T-cell (primary cell): ENCODE measurements around the gene KCTD14. TPM values are rescaled to one million over a fixed set of nuclear protein-coding genes. Genes with fewer than 3 reads are reported as not detected.
A peak's percentile ranks its signal among the peaks of the same experiment; 100 is the strongest.

Source experiments
- ATAC-seq, 4 experiments: fragments of 200-7000 bp in 3 of 4; fragments of 150-1000 bp in 1 of 4; cut with Tn5 transposase; replicated peaks in 1 of 4; 1 replicate in 3 of 4; 2 replicates in 1 of 4; pipeline ENCODE4 v1.10.0; 2021; ENCODE audit warnings: moderate library complexity in 3 of 4, mild to moderate bottlenecking in 2 of 4, moderate number of reproducible peaks in 1 of 4
- CTCF ChIA-PET, 2 donors: fragments of 300-600 bp; sonication (Branson Sonifier 250); formaldehyde crosslinking; loops; one replicate each; lab custom pipeline; 2022; ENCODE audit warnings: antibody characterized with exemption in 2 of 2; lab: Charles Lee
- POLR2A ChIA-PET, 2 donors: fragments of 300-600 bp; sonication (Branson Sonifier 250); formaldehyde crosslinking; loops; one replicate each; lab custom pipeline; 2022; ENCODE audit warnings: antibody characterized with exemption in 2 of 2; lab: Charles Lee
- DNase-seq, 35 experiments: peaks; one replicate each; pipeline versions ENCODE4 v3.0.0 to v3.0.0-alpha.2; 2013 to 2023
- H3K27ac ChIP-seq: one replicate; pipeline ENCODE4 v1.5.1; 2013; ENCODE audit warnings: low read length
- H3K27me3 ChIP-seq, 2 experiments: replicated peaks in 1 of 2; 1 replicate in 1 of 2; 2 replicates in 1 of 2; pipeline versions ENCODE4 v1.6.1 to v1.7.0; 2013; ENCODE audit warnings: low read length in 1 of 2, mixed read lengths in 1 of 2; ENCODE audit not compliant: control insufficient read depth in 2 of 2, insufficient read depth in 2 of 2; ENCODE audit errors: extremely low read depth in 1 of 2
- H3K36me3 ChIP-seq, 2 donors: 1 replicate in 1 of 2; 2 replicates in 1 of 2; pipeline versions ENCODE4 v1.6.1 to v1.7.0; 2013; ENCODE audit warnings: low read length in 1 of 2; ENCODE audit not compliant: control insufficient read depth in 2 of 2, insufficient read depth in 1 of 2; ENCODE audit errors: extremely low read depth in 1 of 2
- H3K4me1 ChIP-seq, 2 experiments: 1 replicate in 1 of 2; 2 replicates in 1 of 2; pipeline versions ENCODE4 v1.6.1 to v1.7.0; 2013; ENCODE audit warnings: low read length in 2 of 2, mixed read lengths in 1 of 2; ENCODE audit not compliant: insufficient read depth in 2 of 2, control insufficient read depth in 1 of 2; ENCODE audit errors: extremely low read depth in 1 of 2
- H3K4me3 ChIP-seq, 2 donors: 1 replicate in 1 of 2; 2 replicates in 1 of 2; pipeline versions ENCODE4 v1.5.1 to v1.7.0; 2013; ENCODE audit warnings: mild to moderate bottlenecking in 2 of 2, low read length in 1 of 2, moderate library complexity in 1 of 2; ENCODE audit not compliant: control insufficient read depth in 1 of 2; ENCODE audit errors: extremely low read depth in 1 of 2
- H3K9me3 ChIP-seq: 2 replicates; pipeline ENCODE4 v1.7.0; 2013
- H3K27ac Mint-ChIP-seq, 2 donors: one replicate each; pipeline ENCODE4 v1.8.0; 2020 to 2021; ENCODE audit warnings: mild to moderate bottlenecking in 2 of 2, mixed read lengths in 2 of 2
- H3K27me3 Mint-ChIP-seq, 2 donors: one replicate each; pipeline ENCODE4 v1.8.0; 2021 to 2022; ENCODE audit warnings: mixed read lengths in 2 of 2
- H3K36me3 Mint-ChIP-seq: one replicate; pipeline ENCODE4 v1.8.0; 2021; ENCODE audit warnings: mixed read lengths
- H3K4me1 Mint-ChIP-seq, 3 donors: one replicate each; pipeline ENCODE4 v1.8.0; 2020 to 2022; ENCODE audit warnings: mixed read lengths in 3 of 3, mild to moderate bottlenecking in 1 of 3
- H3K4me3 Mint-ChIP-seq, 3 donors: one replicate each; pipeline ENCODE4 v1.8.0; 2020 to 2022; ENCODE audit warnings: mild to moderate bottlenecking in 3 of 3, mixed read lengths in 3 of 3, moderate library complexity in 3 of 3
- H3K9me3 Mint-ChIP-seq, 3 donors: one replicate each; pipeline ENCODE4 v1.8.0; 2020 to 2022; ENCODE audit warnings: mixed read lengths in 3 of 3
- WGBS: methylation state at CpG from one replicate; pipeline ENCODE4 v1.1.5; 2013; ENCODE audit warnings: missing lambda C conversion rate; ENCODE audit not compliant: insufficient coverage; 5-methylcytosine and 5-hydroxymethylcytosine counted together
- total RNA-seq, 35 experiments: library from RNA in 6 of 35; stranded (reverse) in 6 of 35; fragments of 120-200 nt in 1 of 35; gene quantifications; one replicate each; pipeline versions ENCODE4 v1.2.1 to v1.2.4 and lab custom pipeline; 2013 to 2026

The KCTD14 gene, protein sequence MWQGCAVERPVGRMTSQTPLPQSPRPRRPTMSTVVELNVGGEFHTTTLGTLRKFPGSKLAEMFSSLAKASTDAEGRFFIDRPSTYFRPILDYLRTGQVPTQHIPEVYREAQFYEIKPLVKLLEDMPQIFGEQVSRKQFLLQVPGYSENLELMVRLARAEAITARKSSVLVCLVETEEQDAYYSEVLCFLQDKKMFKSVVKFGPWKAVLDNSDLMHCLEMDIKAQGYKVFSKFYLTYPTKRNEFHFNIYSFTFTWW
- total RNA-seq, result under 1 TPM in 3 of 5 donors, not detected in 2; 0.18 to 0.30 (median 0.23) TPM
- total RNA-seq (2013), result 0.06 TPM
- total RNA-seq (lab: John Stamatoyannopoulos, UW), result 0 to 0.49 (median 0.07) reads per million in 29 experiments

GRCh38 chr11:78022397-78023396, at the start of gene KCTD14:
KCTD14 (minus strand) TSS chr11:78023276; CDS start chr11:78023249, 27 bp downstream.
- ChIA-PET POLR2A (no interaction called here), CTCF (no interaction called here)
- H3K9me3 ChIP-seq, result no peaks in the 10 kb centered on the region
- no peak within 1 kb of the TSS for H3K27ac ChIP-seq
- Mint-ChIP-seq H3K4me1 (peaks cover 0 to 7% (median 2%) of the 10 kb centered on the region in 3 donors), H3K36me3 (no peaks in the 10 kb centered on the region), H3K4me3 (no peak within 1 kb of the TSS), H3K27me3 (peaks cover 20 to 21% of the 10 kb centered on the region in 2 donors), H3K9me3 (no peaks in the 10 kb centered on the region), H3K27ac (no peak within 1 kb of the TSS)
- ATAC-seq, result no peak
- H3K27me3 ChIP-seq, result peaks cover 2 to 18% of the 10 kb centered on the region in 2 experiments
- no peak for DNase-seq
- H3K4me1 ChIP-seq, result no peaks in the 10 kb centered on the region
- 31% methylated on average over 30 of the region's 37 CpGs for WGBS
- H3K4me3 ChIP-seq, result no peak within 1 kb of the TSS
- no peaks in the 10 kb centered on the region for H3K36me3 ChIP-seq

DNA sequence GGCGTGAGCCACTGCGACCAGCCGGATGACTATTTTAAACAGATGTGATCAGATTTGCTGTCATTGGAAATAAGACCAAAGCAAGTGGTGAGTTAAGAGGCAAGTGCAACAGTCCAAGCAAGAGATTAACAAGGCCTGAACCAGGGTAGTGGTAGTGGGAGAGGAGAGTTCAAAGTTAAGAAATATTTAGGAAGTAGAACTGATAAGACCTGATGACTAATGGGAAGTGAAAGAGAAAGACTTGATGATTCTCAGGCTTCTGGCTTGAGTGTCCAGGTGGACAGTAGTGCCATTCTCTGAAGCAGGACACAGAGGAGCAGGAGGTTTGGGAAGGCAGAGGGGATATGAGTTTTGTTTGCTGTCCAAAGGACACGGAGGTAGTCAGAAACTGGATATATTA, 49.4 kb upstream of the KCTD14 start:
- H3K36me3 Mint-ChIP-seq, result peaks cover 41% of the 10 kb centered on the region
- WGBS, result 93% methylated on average over 3 of the region's 4 CpGs
- H3K4me1 Mint-ChIP-seq, result peaks cover 27 to 35% (median 34%) of the 10 kb centered on the region in 3 donors
- ATAC-seq, result no peak
- Histone ChIP-seq H3K27me3 (no peaks in the 10 kb centered on the region), H3K9me3 (no peaks in the 10 kb centered on the region), H3K27ac (no peak overlapping the region), H3K36me3 (peaks cover 6 to 44% of the 10 kb centered on the region in 2 donors), H3K4me1 (peaks cover 6 to 21% of the 10 kb centered on the region in 2 experiments), H3K4me3 (no peak overlapping the region)
- no peaks in the 10 kb centered on the region for H3K9me3 Mint-ChIP-seq
- no peak overlapping the region for H3K27ac Mint-ChIP-seq
- H3K27me3 Mint-ChIP-seq, result no peaks in the 10 kb centered on the region
- ChIA-PET CTCF (no interaction called here), POLR2A (no interaction called here)
- no peak overlapping the region for H3K4me3 Mint-ChIP-seq
- no peak for DNase-seq

DNA sequence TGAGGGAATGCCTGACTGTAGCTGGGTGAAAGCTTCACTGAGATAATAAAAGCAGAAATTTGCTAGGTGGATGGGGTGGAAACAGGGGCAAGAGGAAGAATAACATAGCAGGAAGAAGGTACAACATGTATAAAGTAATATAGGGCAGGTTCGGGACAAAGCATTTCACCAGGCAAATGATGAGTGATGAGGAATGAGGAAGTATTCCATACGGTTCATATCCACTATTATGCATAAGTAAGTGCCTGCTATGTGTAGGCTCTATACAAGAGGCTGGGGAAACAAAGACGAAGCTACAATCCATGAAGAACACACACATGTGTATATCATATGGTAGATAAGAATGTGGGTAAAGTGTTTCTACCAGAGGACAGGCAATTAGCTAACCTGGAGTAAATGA, 48.6 kb upstream of the KCTD14 start:
- no peaks in the 10 kb centered on the region for H3K9me3 Mint-ChIP-seq
- no CpG with 5 or more reads among the region's 3 CpGs for WGBS
- peaks cover 23 to 30% (median 28%) of the 10 kb centered on the region in 3 donors for H3K4me1 Mint-ChIP-seq
- ATAC-seq, result no peak
- Histone ChIP-seq H3K4me3 (no peak overlapping the region), H3K27ac (no peak overlapping the region), H3K4me1 (peaks cover 5 to 13% of the 10 kb centered on the region in 2 experiments), H3K27me3 (no peaks in the 10 kb centered on the region), H3K9me3 (no peaks in the 10 kb centered on the region), H3K36me3 (peaks cover 6 to 46% of the 10 kb centered on the region in 2 donors)
- no peak overlapping the region for H3K4me3 Mint-ChIP-seq
- DNase-seq, result no peak
- ChIA-PET POLR2A (no interaction called here), CTCF (no interaction called here)
- peak overlapping the region in 1 of 2 donors; percentile 53 for H3K27ac Mint-ChIP-seq
- peaks cover 43% of the 10 kb centered on the region for H3K36me3 Mint-ChIP-seq
- no peaks in the 10 kb centered on the region for H3K27me3 Mint-ChIP-seq

DNA sequence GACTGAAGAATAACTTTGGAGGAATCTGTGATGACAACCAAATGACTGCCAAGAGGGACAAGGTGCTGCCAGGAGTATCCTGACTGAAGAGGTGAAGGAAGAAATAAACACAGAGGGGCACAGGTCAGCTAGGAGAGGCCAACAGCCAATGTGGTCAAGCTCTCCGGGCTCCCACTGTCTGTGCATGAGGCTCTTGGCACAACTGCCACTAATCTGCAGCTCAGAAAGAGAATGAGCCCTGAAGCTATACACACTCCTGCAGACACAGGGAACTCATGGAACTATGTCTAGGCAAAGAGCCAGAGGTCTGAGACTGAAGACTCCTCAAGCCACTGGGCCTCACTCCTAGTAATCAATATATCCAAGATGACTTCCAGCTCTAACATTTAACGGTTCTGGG, 47.5 kb upstream of the KCTD14 start:
- POLR2A ChIA-PET, result interaction anchor here in 1 of 2 donors (0.5 kb wide), 1 partner anchor 133 kb away, joined by 3 read pairs; no protein-coding TSS in a partner anchor
- H3K27ac ChIP-seq, result no peak overlapping the region

DNA sequence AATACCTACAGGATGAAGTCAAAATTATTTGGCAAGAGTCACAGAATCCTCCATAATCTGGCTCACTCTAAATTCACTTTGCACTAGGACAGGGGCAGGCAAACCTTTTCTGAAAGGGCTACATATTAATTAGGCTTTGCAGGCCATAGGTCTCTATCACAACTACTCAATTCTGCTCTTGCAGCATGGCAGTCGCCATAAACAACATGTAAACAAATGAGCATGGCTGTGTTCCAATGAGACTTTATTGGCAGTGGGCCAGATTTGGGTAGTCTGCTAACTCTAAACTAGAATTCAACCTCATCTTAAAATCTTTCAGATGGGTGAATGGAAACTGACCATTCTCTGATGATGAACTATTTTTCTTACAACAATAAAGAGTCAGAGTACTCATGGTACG, 46.4 kb upstream of the KCTD14 start:
- no CpG with 5 or more reads among the region's 2 CpGs for WGBS
- peaks cover 40% of the 10 kb centered on the region for H3K36me3 Mint-ChIP-seq

More for the DNA sequence above, 47.5 kb upstream of the KCTD14 start:
- Histone ChIP-seq H3K4me1 (peaks cover under 1 to 2% of the 10 kb centered on the region in 2 experiments), H3K36me3 (peaks cover 2 to 44% of the 10 kb centered on the region in 2 donors), H3K9me3 (no peaks in the 10 kb centered on the region), H3K4me3 (no peak overlapping the region), H3K27me3 (no peaks in the 10 kb centered on the region)
- DNase-seq (no peak), ATAC-seq (no peak)
- H3K4me3 Mint-ChIP-seq, result no peak overlapping the region
- CTCF ChIA-PET, result interaction anchor here in 1 of 2 donors (0.7 kb wide), 1 partner anchor 82 kb away, joined by 8 read pairs; no protein-coding TSS in a partner anchor
- peaks cover 40% of the 10 kb centered on the region for H3K36me3 Mint-ChIP-seq
- no peaks in the 10 kb centered on the region for H3K27me3 Mint-ChIP-seq
- H3K4me1 Mint-ChIP-seq, result peaks cover 12 to 19% (median 17%) of the 10 kb centered on the region in 3 donors
- WGBS, result 100% methylated on average over 1 of the region's 2 CpGs
- no peaks in the 10 kb centered on the region for H3K9me3 Mint-ChIP-seq
- H3K27ac Mint-ChIP-seq, result no peak overlapping the region

DNA sequence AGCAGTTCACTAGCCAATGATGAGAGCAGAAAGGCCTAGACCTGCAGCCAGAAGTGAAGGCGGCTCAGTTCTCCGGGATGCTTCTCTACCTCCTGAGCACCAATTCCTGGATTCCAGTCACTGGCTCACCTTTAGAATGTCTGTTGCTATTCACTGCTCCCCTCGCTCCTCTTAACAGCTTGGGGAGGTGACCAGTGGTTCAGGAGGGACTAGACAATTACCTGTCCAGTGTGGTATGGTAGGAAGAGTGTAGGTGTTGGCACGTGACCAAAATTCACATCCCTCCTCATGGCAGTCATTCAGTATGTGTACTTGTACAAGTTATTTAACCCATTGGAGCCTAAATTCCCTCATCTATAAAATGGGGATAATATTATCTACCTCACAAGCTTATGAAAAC, 44.6 kb upstream of the KCTD14 start:
- POLR2A ChIA-PET, result no interaction called here
- no peaks in the 10 kb centered on the region for H3K27me3 Mint-ChIP-seq
- H3K9me3 Mint-ChIP-seq, result no peaks in the 10 kb centered on the region
- peaks cover 0 to 8% (median 4%) of the 10 kb centered on the region in 3 donors for H3K4me1 Mint-ChIP-seq
- Histone ChIP-seq H3K27ac (no peak overlapping the region), H3K36me3 (peaks cover 0 to 44% of the 10 kb centered on the region in 2 donors), H3K9me3 (no peaks in the 10 kb centered on the region), H3K27me3 (no peaks in the 10 kb centered on the region), H3K4me1 (no peaks in the 10 kb centered on the region), H3K4me3 (no peak overlapping the region)
- no peak overlapping the region for H3K27ac Mint-ChIP-seq
- peaks cover 44% of the 10 kb centered on the region for H3K36me3 Mint-ChIP-seq
- 94% methylated on average over 2 of the region's 4 CpGs for WGBS
- ATAC-seq (no peak), DNase-seq (no peak)
- CTCF ChIA-PET, result no interaction called here
- no peak overlapping the region for H3K4me3 Mint-ChIP-seq

More for the DNA sequence above, 46.4 kb upstream of the KCTD14 start:
- no peaks in the 10 kb centered on the region for H3K27me3 Mint-ChIP-seq
- no peak for DNase-seq
- no peaks in the 10 kb centered on the region for H3K27me3 ChIP-seq
- ChIA-PET CTCF (interaction anchor here in 1 of 2 donors (0.6 kb wide), 1 partner anchor 8 kb away, joined by 3 read pairs; no protein-coding TSS in a partner anchor), POLR2A (interaction anchor here in 1 of 2 donors (0.6 kb wide), 1 partner anchor 74 kb away, joined by 9 read pairs; no protein-coding TSS in a partner anchor)
- H3K4me3 Mint-ChIP-seq, result no peak overlapping the region
- no peak overlapping the region for H3K27ac ChIP-seq
- no peak overlapping the region for H3K27ac Mint-ChIP-seq
- peaks cover 0 to 44% of the 10 kb centered on the region in 2 donors for H3K36me3 ChIP-seq
- no peak for ATAC-seq
- peaks cover 4 to 11% (median 8%) of the 10 kb centered on the region in 3 donors for H3K4me1 Mint-ChIP-seq
- no peaks in the 10 kb centered on the region for H3K9me3 ChIP-seq
- no peaks in the 10 kb centered on the region for H3K9me3 Mint-ChIP-seq
- H3K4me1 ChIP-seq, result no peaks in the 10 kb centered on the region
- no peak overlapping the region for H3K4me3 ChIP-seq
